WTC11 (cell line): ENCODE measurements around the gene UBE2J2. TPM values are rescaled to one million over a fixed set of nuclear protein-coding genes. Genes with fewer than 3 reads are reported as not detected.
A peak's percentile ranks its signal among the peaks of the same experiment; 100 is the strongest.

Experiments
- ATAC-seq: fragments of 200-7000 bp; cut with Tn5 transposase; 2 replicates; pipeline ENCODE4 v1.10.0; 2021; ENCODE audit warnings: mild to moderate bottlenecking, moderate library complexity
- CTCF ChIA-PET: fragments of 300-600 bp; sonication (Branson Sonifier 250); formaldehyde crosslinking; loops from one replicate; lab custom pipeline; 2021; ENCODE audit warnings: antibody characterized with exemption; lab: Charles Lee
- POLR2A ChIA-PET: fragments of 350-600 bp; sonication (Branson Sonifier 250); formaldehyde crosslinking; loops from one replicate; lab custom pipeline; 2021; ENCODE audit warnings: antibody characterized with exemption; lab: Charles Lee
- DNase-seq: peaks from one replicate; pipeline ENCODE4 v3.0.0; 2021; ENCODE audit warnings: low spot score
- H3K27ac Mint-ChIP-seq: 2 replicates; pipeline ENCODE4 v1.8.0; 2021; ENCODE audit warnings: mixed read lengths
- H3K27me3 Mint-ChIP-seq: 2 replicates; pipeline ENCODE4 v1.8.0; 2021; ENCODE audit warnings: low read depth, mild to moderate bottlenecking, moderate library complexity, mixed read lengths
- H3K36me3 Mint-ChIP-seq: 2 replicates; pipeline ENCODE4 v1.8.0; 2021; ENCODE audit warnings: mixed read lengths
- H3K4me1 Mint-ChIP-seq: 2 replicates; pipeline ENCODE4 v1.8.0; 2022; ENCODE audit warnings: mixed read lengths
- H3K4me3 Mint-ChIP-seq: 2 replicates; pipeline ENCODE4 v1.8.0; 2021; ENCODE audit warnings: mild to moderate bottlenecking, moderate library complexity, mixed read lengths
- H3K9me3 Mint-ChIP-seq: 2 replicates; pipeline ENCODE4 v1.8.0; 2021; ENCODE audit warnings: mixed read lengths
- AFF4 ChIP-seq: sonication (generic); formaldehyde crosslinking; IDR thresholded peaks from 2 replicates; pipeline ENCODE4 v1.8.1; 2023; ENCODE audit warnings: mild to moderate bottlenecking, missing genetic modification reagents, borderline replicate concordance
- ATF1 ChIP-seq: sonication (generic); formaldehyde crosslinking; IDR thresholded peaks from 2 replicates; pipeline ENCODE4 v1.8.1; 2023; ENCODE audit warnings: mild to moderate bottlenecking, moderate library complexity, missing genetic modification reagents
- ATF3 ChIP-seq: sonication (generic); formaldehyde crosslinking; conservative IDR thresholded peaks from 2 replicates; pipeline ENCODE4 v1.8.1; 2022; ENCODE audit warnings: mild to moderate bottlenecking, missing genetic modification reagents
- ATF6 ChIP-seq: sonication (generic); formaldehyde crosslinking; IDR thresholded peaks from 2 replicates; pipeline ENCODE4 v1.8.1; 2023; ENCODE audit warnings: mild to moderate bottlenecking, missing genetic modification reagents
- CDX4 ChIP-seq: fragments of 250-450 bp; sonication (Bioruptor Pico); IDR thresholded peaks from 2 replicates; pipeline ENCODE4 v1.9.0; 2021; ENCODE audit warnings: moderate library complexity, mild to moderate bottlenecking, inconsistent platforms, borderline replicate concordance
- CREM ChIP-seq: sonication (generic); formaldehyde crosslinking; IDR thresholded peaks from 2 replicates; pipeline ENCODE4 v1.8.1; 2022; ENCODE audit warnings: mild to moderate bottlenecking, missing genetic modification reagents, moderate library complexity
- ETV6 ChIP-seq: sonication (generic); formaldehyde crosslinking; IDR thresholded peaks from 2 replicates; pipeline ENCODE4 v1.8.1; 2022; ENCODE audit warnings: mild to moderate bottlenecking, missing genetic modification reagents
- HMGA2 ChIP-seq: fragments of 250-450 bp; sonication (Bioruptor Pico); IDR thresholded peaks from 2 replicates; pipeline ENCODE4 v1.4.0; 2021; ENCODE audit warnings: mild to moderate bottlenecking, moderate library complexity
- IRF1 ChIP-seq: sonication (generic); formaldehyde crosslinking; IDR thresholded peaks from 2 replicates; pipeline ENCODE4 v1.8.0; 2023; ENCODE audit warnings: missing genetic modification reagents
- IRF2 ChIP-seq: sonication (generic); formaldehyde crosslinking; IDR thresholded peaks from 2 replicates; pipeline ENCODE4 v1.8.0; 2022; ENCODE audit warnings: low read depth, missing genetic modification reagents, borderline replicate concordance
- MAX ChIP-seq: sonication (generic); formaldehyde crosslinking; IDR thresholded peaks from 2 replicates; pipeline ENCODE4 v1.8.0; 2022; ENCODE audit warnings: mild to moderate bottlenecking, missing genetic modification reagents
- NR1H2 ChIP-seq: sonication (generic); formaldehyde crosslinking; IDR thresholded peaks from 2 replicates; pipeline ENCODE4 v1.9.0; 2021; ENCODE audit warnings: mild to moderate bottlenecking, moderate library complexity, missing genetic modification reagents
- RELA ChIP-seq: sonication (generic); formaldehyde crosslinking; IDR thresholded peaks from 2 replicates; pipeline ENCODE4 v1.8.1; 2022; ENCODE audit warnings: missing genetic modification reagents, mild to moderate bottlenecking, borderline replicate concordance
- SMAD4 ChIP-seq: sonication (generic); formaldehyde crosslinking; IDR thresholded peaks from 2 replicates; pipeline ENCODE4 v1.8.0; 2022; ENCODE audit warnings: mild to moderate bottlenecking, missing genetic modification reagents
- TCF7 ChIP-seq: sonication (generic); formaldehyde crosslinking; IDR thresholded peaks from 2 replicates; pipeline ENCODE4 v1.8.0; 2022; ENCODE audit warnings: mild to moderate bottlenecking, low read depth, missing genetic modification reagents, moderate library complexity
- TEAD4 ChIP-seq: sonication (generic); formaldehyde crosslinking; IDR thresholded peaks from 2 replicates; pipeline ENCODE4 v1.8.0; 2022; ENCODE audit warnings: mild to moderate bottlenecking, missing genetic modification reagents
- USF1 ChIP-seq: sonication (generic); formaldehyde crosslinking; IDR thresholded peaks from 2 replicates; pipeline ENCODE4 v1.8.0; 2022; ENCODE audit warnings: mild to moderate bottlenecking, missing genetic modification reagents
- total RNA-seq: library from RNA; stranded (reverse); gene quantifications from 3 replicates; pipeline ENCODE4 v1.2.3, GENCODE V29; 2021

The UBE2J2 gene
- total RNA-seq, 1 experiment from 2014 or later = 72.2 TPM

GRCh38 chr1:1272341-1273208 is 1.1 kb downstream of the UBE2J2 start:
- ChIA-PET POLR2A (interaction anchor here (0.7 kb wide), 1 partner anchor 431 kb away, joined by 5 read pairs; no protein-coding TSS in a partner anchor), CTCF (interaction anchor here (1.1 to 2.2 kb wide), 5 partner anchors 8 to 150 kb away, joined by 4 to 25 read pairs (median 4); no protein-coding TSS in a partner anchor)

GRCh38 chr1:1270813-1271212 is 2.8 kb downstream of the UBE2J2 start:
- no peak for ATAC-seq
- peak overlapping the region; percentile 46 for H3K27ac Mint-ChIP-seq
- no peaks in the 10 kb centered on the region for H3K9me3 Mint-ChIP-seq
- TF ChIP-seq ATF1 (CRISPR knock-in tag) = no peak
- no peak for TF ChIP-seq TCF7 (CRISPR knock-in tag)
- no peak for TF ChIP-seq USF1 (CRISPR knock-in tag)
- DNase-seq = no peak
- no peaks in the 10 kb centered on the region for H3K27me3 Mint-ChIP-seq
- H3K4me3 Mint-ChIP-seq = peak overlapping the region; percentile 55; the same call in 1 of the 2 replicates
- peaks cover 23% of the 10 kb centered on the region for H3K4me1 Mint-ChIP-seq
- CTCF ChIA-PET = interaction anchor here (1.6 kb wide), 1 partner anchor 21 kb away, joined by 4 read pairs; no protein-coding TSS in a partner anchor
- peaks cover 17% of the 10 kb centered on the region for H3K36me3 Mint-ChIP-seq
- POLR2A ChIA-PET = no interaction called here

More at GRCh38 chr1:1272341-1273208, 1.1 kb downstream of the UBE2J2 start:
- ATAC-seq (no peak), DNase-seq (peak; percentile 11)
- peaks cover 23% of the 10 kb centered on the region for H3K4me1 Mint-ChIP-seq
- TF ChIP-seq HMGA2 (no peak), IRF1 (CRISPR knock-in tag) (0 out of 2 replicates have a peak, but pooled peaks have one; percentile 14), ETV6 (CRISPR knock-in tag) (no peak), RELA (peak; percentile 79; the same call in 1 of the 2 replicates), ATF6 (CRISPR knock-in tag) (no peak), NR1H2 (no peak)
- H3K36me3 Mint-ChIP-seq = peaks cover 9% of the 10 kb centered on the region
- H3K27me3 Mint-ChIP-seq = no peaks in the 10 kb centered on the region
- peak overlapping the region; percentile 84 for H3K4me3 Mint-ChIP-seq
- H3K27ac Mint-ChIP-seq = peak overlapping the region; percentile 63
- no peaks in the 10 kb centered on the region for H3K9me3 Mint-ChIP-seq

GRCh38 chr1:1268284-1268682 is 5.4 kb downstream of the UBE2J2 start:
- H3K9me3 Mint-ChIP-seq = no peaks in the 10 kb centered on the region
- POLR2A ChIA-PET = interaction anchor here (0.6 kb wide), 1 partner anchor 21 kb away, joined by 4 read pairs; no protein-coding TSS in a partner anchor
- CTCF ChIA-PET = interaction anchor here (0.6 kb wide), 1 partner anchor 59 kb away, joined by 3 read pairs; no protein-coding TSS in a partner anchor
- TF ChIP-seq MAX (CRISPR knock-in tag) (no peak), CDX4 (CRISPR knock-in tag) (no peak), AFF4 (CRISPR knock-in tag) (no peak), IRF2 (CRISPR knock-in tag) (no peak), ATF3 (CRISPR knock-in tag) (no peak), TEAD4 (no peak), CREM (CRISPR knock-in tag) (no peak), RELA (no peak), IRF1 (CRISPR knock-in tag) (no peak), SMAD4 (CRISPR knock-in tag) (no peak), USF1 (CRISPR knock-in tag) (no peak)
- H3K27me3 Mint-ChIP-seq = no peaks in the 10 kb centered on the region
- DNase-seq (no peak), ATAC-seq (no peak)
- H3K27ac Mint-ChIP-seq = no peak overlapping the region
- H3K4me3 Mint-ChIP-seq = no peak overlapping the region
- H3K36me3 Mint-ChIP-seq = peaks cover 22% of the 10 kb centered on the region
- H3K4me1 Mint-ChIP-seq = peaks cover 20% of the 10 kb centered on the region
